Smooth muscle cell of the brain vasculature (primary cell): ENCODE results near the gene GRK5.

ENCODE experiments used
- DNase-seq: peaks from one replicate; pipeline ENCODE4 v3.0.0-alpha.2; 2012; ENCODE audit warnings: low read depth, low spot score

GRK5 gene

GRCh38 chr10:119198438-119198837 is 8.9 kb upstream of the GRK5 start:
- DNase-seq, result no peak

- DNase-seq, result peak; percentile 70
Measured at GRCh38 chr10:119199231-119199992, 8.0 kb upstream of the GRK5 start.

GRCh38 chr10:119201233-119201632 is 6.1 kb upstream of the GRK5 start:
- no peak for DNase-seq

- no peak for DNase-seq
Measured at GRCh38 chr10:119203006-119203405, 4.4 kb upstream of the GRK5 start.

GRCh38 chr10:119205894-119206602 is 1.3 kb upstream of the GRK5 start:
- no peak for DNase-seq

- DNase-seq, result no peak
Measured at GRCh38 chr10:119206603-119207365, 587 bp upstream of the GRK5 start.

- DNase-seq, result no peak
Measured at GRCh38 chr10:119207713-119208552, 562 bp downstream of the GRK5 start.

GRCh38 chr10:119208553-119208940 is 1.2 kb downstream of the GRK5 start:
- DNase-seq, result no peak

GRCh38 chr10:119209035-119209735 is 1.8 kb downstream of the GRK5 start:
- DNase-seq, result no peak

GRCh38 chr10:119209736-119210355 is 2.5 kb downstream of the GRK5 start:
- no peak for DNase-seq

- DNase-seq, result no peak
Measured at GRCh38 chr10:119210633-119211032, 3.3 kb downstream of the GRK5 start.

- DNase-seq, result no peak
Measured at GRCh38 chr10:119211176-119211575, 3.8 kb downstream of the GRK5 start.

GRCh38 chr10:119211625-119212441 is 4.5 kb downstream of the GRK5 start:
- no peak for DNase-seq

- no peak for DNase-seq
Measured at GRCh38 chr10:119215371-119215770, 8.0 kb downstream of the GRK5 start.

GRCh38 chr10:119216127-119216526 is 8.8 kb downstream of the GRK5 start:
- no peak for DNase-seq

GRCh38 chr10:119217401-119217800 is 10.0 kb downstream of the GRK5 start:
- DNase-seq, result no peak

GRCh38 chr10:119217991-119218490 is 10.7 kb downstream of the GRK5 start:
- DNase-seq, result no peak

- no peak for DNase-seq
Measured at GRCh38 chr10:119219871-119220270, 12.5 kb downstream of the GRK5 start.

- DNase-seq, result no peak
Measured at GRCh38 chr10:119221201-119221600, 13.8 kb downstream of the GRK5 start.
